Measurements from ENCODE around the gene PDP2. TPM values are rescaled to one million over a fixed set of nuclear protein-coding genes. Genes with fewer than 3 reads are reported as not detected.

The PDP2 gene
- polyA plus RNA-seq, 1 of the 3 experiments (the other 2 are of a cell fraction), result 4.7 TPM

DNA sequence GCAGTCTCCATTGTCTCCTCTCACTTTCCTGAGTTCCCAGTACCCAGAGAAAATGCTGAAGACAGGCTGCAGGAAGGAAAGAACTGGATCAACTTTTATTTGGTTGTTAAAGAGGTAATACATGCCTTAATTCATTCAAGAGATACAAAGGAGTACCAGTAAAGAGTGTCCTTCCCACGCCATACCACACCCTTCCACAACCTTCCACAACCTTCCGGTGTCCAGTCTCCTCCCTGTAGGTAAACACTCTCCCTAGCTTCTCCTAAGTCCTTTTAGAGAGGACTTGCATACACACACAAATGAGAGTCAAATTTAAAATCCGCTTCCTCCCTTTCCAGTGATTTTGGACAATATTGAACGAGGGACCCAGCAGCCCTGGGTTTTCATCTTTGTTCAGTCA, 38.9 kb upstream of the PDP2 start:
- POLR2A ChIA-PET, result no interaction called here

More for the DNA sequence above, 38.9 kb upstream of the PDP2 start:
- Histone ChIP-seq H3K79me2 (ENCODE audit: insufficient read depth) (no peaks in the 10 kb centered on the region), H3K9me2 (no peaks in the 10 kb centered on the region), H3K4me3 (ENCODE audit: low read depth in 2 of 2, low read length in 1 of 2) (no peak overlapping the region), H3K9me3 (no peaks in the 10 kb centered on the region), H3K36me3 (replicated peaks in 1 of 2; ENCODE audit: control insufficient read depth in 1 of 2, insufficient read depth in 2 of 2, low read length in 1 of 2) (no peaks in the 10 kb centered on the region), H2AFZ (ENCODE audit: low read depth) (no peak overlapping the region), H3K27me3 (ENCODE audit: insufficient read depth) (peaks cover 15% of the 10 kb centered on the region; the same call in 1 of the 2 replicates), H3F3A (replicated peaks; ENCODE audit: insufficient read depth) (no peaks in the 10 kb centered on the region), H3K9ac (no peak overlapping the region), H4K20me1 (ENCODE audit: insufficient read depth) (no peaks in the 10 kb centered on the region), H3K4me2 (no peak overlapping the region), H3K4me1 (ENCODE audit: control insufficient read depth in 1 of 2, insufficient read depth in 2 of 2, low read depth in 1 of 2, low read length in 1 of 2) (peaks cover 0 to 8% of the 10 kb centered on the region in 2 experiments; a peak in 1 of 4 replicates), H3K27ac (ENCODE audit: low read depth in 2 of 2, low read length in 1 of 2) (no peak overlapping the region)
- CTCF ChIA-PET, result interaction anchor here (9.7 to 10.1 kb wide), 2 partner anchors 11 to 26 kb away, joined by 68 to 82 read pairs; partner anchors contain the start of gene NAE1
- no peak for DNase-seq
- TF ChIP-seq RXRA (IDR thresholded peaks at IDR 0.05; ENCODE audit: borderline replicate concordance, low read depth) (no peak), FOSL2 (IDR thresholded peaks at IDR 0.05; ENCODE audit: borderline replicate concordance, low read depth) (no peak), GATA2 (CRISPR knock-in tag; IDR thresholded peaks at IDR 0.05) (no peak), TCF12 (IDR thresholded peaks at IDR 0.05) (no peak)
- TF ChIP-seq, protein P1, sequence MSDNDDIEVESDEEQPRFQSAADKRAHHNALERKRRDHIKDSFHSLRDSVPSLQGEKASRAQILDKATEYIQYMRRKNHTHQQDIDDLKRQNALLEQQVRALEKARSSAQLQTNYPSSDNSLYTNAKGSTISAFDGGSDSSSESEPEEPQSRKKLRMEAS (IDR thresholded peaks at IDR 0.05; ENCODE audit: low read depth), result no peak
- TF ChIP-seq, protein P2, sequence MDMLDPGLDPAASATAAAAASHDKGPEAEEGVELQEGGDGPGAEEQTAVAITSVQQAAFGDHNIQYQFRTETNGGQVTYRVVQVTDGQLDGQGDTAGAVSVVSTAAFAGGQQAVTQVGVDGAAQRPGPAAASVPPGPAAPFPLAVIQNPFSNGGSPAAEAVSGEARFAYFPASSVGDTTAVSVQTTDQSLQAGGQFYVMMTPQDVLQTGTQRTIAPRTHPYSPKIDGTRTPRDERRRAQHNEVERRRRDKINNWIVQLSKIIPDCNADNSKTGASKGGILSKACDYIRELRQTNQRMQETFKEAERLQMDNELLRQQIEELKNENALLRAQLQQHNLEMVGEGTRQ (IDR thresholded peaks at IDR 0.05; ENCODE audit: borderline replicate concordance, low read depth, low read length), result no peak
- TF ChIP-seq, protein P3, sequence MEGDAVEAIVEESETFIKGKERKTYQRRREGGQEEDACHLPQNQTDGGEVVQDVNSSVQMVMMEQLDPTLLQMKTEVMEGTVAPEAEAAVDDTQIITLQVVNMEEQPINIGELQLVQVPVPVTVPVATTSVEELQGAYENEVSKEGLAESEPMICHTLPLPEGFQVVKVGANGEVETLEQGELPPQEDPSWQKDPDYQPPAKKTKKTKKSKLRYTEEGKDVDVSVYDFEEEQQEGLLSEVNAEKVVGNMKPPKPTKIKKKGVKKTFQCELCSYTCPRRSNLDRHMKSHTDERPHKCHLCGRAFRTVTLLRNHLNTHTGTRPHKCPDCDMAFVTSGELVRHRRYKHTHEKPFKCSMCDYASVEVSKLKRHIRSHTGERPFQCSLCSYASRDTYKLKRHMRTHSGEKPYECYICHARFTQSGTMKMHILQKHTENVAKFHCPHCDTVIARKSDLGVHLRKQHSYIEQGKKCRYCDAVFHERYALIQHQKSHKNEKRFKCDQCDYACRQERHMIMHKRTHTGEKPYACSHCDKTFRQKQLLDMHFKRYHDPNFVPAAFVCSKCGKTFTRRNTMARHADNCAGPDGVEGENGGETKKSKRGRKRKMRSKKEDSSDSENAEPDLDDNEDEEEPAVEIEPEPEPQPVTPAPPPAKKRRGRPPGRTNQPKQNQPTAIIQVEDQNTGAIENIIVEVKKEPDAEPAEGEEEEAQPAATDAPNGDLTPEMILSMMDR (IDR thresholded peaks at IDR 0.05), result no peak
- TF ChIP-seq, protein P4, sequence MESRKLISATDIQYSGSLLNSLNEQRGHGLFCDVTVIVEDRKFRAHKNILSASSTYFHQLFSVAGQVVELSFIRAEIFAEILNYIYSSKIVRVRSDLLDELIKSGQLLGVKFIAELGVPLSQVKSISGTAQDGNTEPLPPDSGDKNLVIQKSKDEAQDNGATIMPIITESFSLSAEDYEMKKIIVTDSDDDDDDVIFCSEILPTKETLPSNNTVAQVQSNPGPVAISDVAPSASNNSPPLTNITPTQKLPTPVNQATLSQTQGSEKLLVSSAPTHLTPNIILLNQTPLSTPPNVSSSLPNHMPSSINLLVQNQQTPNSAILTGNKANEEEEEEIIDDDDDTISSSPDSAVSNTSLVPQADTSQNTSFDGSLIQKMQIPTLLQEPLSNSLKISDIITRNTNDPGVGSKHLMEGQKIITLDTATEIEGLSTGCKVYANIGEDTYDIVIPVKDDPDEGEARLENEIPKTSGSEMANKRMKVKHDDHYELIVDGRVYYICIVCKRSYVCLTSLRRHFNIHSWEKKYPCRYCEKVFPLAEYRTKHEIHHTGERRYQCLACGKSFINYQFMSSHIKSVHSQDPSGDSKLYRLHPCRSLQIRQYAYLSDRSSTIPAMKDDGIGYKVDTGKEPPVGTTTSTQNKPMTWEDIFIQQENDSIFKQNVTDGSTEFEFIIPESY (IDR thresholded peaks at IDR 0.05; ENCODE audit: borderline replicate concordance, low read depth), result no peak
- TF ChIP-seq, protein P5, sequence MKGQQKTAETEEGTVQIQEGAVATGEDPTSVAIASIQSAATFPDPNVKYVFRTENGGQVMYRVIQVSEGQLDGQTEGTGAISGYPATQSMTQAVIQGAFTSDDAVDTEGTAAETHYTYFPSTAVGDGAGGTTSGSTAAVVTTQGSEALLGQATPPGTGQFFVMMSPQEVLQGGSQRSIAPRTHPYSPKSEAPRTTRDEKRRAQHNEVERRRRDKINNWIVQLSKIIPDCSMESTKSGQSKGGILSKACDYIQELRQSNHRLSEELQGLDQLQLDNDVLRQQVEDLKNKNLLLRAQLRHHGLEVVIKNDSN (IDR thresholded peaks at IDR 0.05; ENCODE audit: borderline replicate concordance, low read depth), result no peak
- TF ChIP-seq, protein P6, sequence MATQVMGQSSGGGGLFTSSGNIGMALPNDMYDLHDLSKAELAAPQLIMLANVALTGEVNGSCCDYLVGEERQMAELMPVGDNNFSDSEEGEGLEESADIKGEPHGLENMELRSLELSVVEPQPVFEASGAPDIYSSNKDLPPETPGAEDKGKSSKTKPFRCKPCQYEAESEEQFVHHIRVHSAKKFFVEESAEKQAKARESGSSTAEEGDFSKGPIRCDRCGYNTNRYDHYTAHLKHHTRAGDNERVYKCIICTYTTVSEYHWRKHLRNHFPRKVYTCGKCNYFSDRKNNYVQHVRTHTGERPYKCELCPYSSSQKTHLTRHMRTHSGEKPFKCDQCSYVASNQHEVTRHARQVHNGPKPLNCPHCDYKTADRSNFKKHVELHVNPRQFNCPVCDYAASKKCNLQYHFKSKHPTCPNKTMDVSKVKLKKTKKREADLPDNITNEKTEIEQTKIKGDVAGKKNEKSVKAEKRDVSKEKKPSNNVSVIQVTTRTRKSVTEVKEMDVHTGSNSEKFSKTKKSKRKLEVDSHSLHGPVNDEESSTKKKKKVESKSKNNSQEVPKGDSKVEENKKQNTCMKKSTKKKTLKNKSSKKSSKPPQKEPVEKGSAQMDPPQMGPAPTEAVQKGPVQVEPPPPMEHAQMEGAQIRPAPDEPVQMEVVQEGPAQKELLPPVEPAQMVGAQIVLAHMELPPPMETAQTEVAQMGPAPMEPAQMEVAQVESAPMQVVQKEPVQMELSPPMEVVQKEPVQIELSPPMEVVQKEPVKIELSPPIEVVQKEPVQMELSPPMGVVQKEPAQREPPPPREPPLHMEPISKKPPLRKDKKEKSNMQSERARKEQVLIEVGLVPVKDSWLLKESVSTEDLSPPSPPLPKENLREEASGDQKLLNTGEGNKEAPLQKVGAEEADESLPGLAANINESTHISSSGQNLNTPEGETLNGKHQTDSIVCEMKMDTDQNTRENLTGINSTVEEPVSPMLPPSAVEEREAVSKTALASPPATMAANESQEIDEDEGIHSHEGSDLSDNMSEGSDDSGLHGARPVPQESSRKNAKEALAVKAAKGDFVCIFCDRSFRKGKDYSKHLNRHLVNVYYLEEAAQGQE (IDR thresholded peaks at IDR 0.05; ENCODE audit: low read depth, low read length), result no peak
- 87% methylated on average over 4 of the region's 4 CpGs for WGBS (ENCODE audit: low lambda C conversion rate)
